SK-N-SH treated with all-trans-retinoic acid at 6 μM for 48 hours (cell line): Measurements from ENCODE around the gene MED29.

Experiments used
- CREB5 ChIP-seq: fragments of 250-450 bp; sonication (Bioruptor Pico); IDR thresholded peaks from 2 replicates; pipeline ENCODE4 v1.5.1; 2020; ENCODE audit warnings: low read depth, mild to moderate bottlenecking, moderate library complexity
- ESRRG ChIP-seq: fragments of 250-450 bp; sonication (Bioruptor Pico); IDR thresholded peaks from 2 replicates; pipeline ENCODE4 v1.6.1; 2021; ENCODE audit warnings: mild to moderate bottlenecking
- PATZ1 ChIP-seq: fragments of 250-450 bp; sonication (Bioruptor Pico); IDR thresholded peaks from 2 replicates; pipeline ENCODE4 v1.8.0; 2020; ENCODE audit warnings: mild to moderate bottlenecking, moderate library complexity, borderline replicate concordance
- SNAI2 ChIP-seq: fragments of 250-450 bp; sonication (Bioruptor Pico); IDR thresholded peaks from 2 replicates; pipeline ENCODE4 v1.5.0; 2020; ENCODE audit warnings: mild to moderate bottlenecking, moderate library complexity
- ZFP3 ChIP-seq: fragments of 250-450 bp; sonication (Bioruptor Pico); IDR thresholded peaks from 2 replicates; pipeline ENCODE4 v1.5.0; 2020; ENCODE audit warnings: mild to moderate bottlenecking, moderate library complexity

- TF ChIP-seq ZFP3 (CRISPR knock-in tag), result no peak
- TF ChIP-seq PATZ1 (CRISPR knock-in tag), result no peak
- no peak for TF ChIP-seq CREB5
- TF ChIP-seq SNAI2 (CRISPR knock-in tag), result no peak
- no peak for TF ChIP-seq ESRRG (CRISPR knock-in tag)
Measured at GRCh38 chr19:39398297-39398864, 7.2 kb downstream of the MED29 start.
